NK-92 (cell line): ENCODE measurements around the gene HDAC11.
"Not testable (repeated sequence)": the region's sequence is repeated elsewhere in the genome, so short reads cannot be mapped to it uniquely, and the experiment has no call there.

ENCODE experiments used
- DNase-seq: peaks from one replicate; lab custom pipeline; 2025; ENCODE audit not compliant: unreplicated experiment; lab: John Stamatoyannopoulos, UW

HDAC11 gene

DNA sequence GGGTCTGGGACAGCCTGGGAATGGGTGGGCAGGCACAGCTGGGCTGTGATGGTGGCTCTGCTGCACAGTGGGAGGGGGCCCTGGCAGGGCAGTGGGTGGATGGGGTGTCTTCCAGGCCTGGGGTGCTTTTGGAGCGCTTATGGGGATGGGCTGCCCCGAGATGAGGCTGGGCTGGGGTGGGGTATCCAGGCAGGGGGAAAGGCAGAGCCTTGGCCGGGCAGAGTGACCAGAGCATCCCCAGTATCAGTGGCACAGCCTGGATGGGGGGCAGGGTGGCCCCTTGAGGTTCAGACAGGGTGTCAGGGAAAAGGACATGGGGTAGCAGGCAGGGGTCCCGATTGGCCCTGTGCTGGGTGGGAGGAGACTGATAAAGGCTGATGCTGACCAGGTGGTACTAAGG is 26.6 kb downstream of the HDAC11 start:
- DNase-seq: no peak

GRCh38 chr3:13507247-13507569 is 27.1 kb downstream of the HDAC11 start:
- no peak for DNase-seq

DNA sequence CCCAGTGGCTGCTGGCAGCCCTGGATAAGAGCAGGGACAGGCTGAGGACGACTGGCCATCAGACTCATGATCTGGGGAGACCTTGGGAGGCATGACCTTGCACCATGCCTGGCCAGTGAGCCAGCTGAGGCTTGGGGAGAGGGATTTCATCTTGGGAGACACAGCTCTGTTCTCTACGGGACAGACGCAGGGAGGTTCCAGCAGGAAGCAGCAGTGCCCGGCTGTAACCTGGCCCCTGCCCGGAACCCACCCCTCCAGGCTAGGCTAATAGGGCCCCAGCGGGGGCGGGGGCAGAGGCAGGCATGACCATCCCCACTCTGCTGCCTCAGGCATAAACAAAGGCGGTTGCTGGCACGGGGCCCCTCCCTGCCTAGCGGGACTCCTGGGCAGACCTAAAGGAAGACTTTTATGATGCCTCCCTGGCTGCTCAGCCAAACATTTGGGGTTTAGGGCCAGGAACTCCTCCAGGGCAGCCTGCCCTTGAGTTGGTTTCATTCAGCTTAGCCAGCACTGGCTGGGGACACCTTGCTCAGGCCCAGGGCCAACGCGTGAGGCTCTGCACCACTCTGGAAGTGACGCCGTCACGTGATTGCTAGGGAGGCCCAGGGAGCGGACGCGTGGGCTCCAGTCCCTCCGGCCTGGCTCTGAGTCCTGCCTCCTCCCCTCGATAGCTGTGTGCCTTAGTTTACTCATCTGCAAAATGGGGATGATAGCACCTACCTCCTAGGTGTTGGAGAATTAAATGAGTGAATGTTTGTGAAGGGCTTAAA is 27.6 kb downstream of the HDAC11 start:
- DNase-seq: no peak

- DNase-seq: no peak
Observed at GRCh38 chr3:13508496-13508895, 28.4 kb downstream of the HDAC11 start.

DNA sequence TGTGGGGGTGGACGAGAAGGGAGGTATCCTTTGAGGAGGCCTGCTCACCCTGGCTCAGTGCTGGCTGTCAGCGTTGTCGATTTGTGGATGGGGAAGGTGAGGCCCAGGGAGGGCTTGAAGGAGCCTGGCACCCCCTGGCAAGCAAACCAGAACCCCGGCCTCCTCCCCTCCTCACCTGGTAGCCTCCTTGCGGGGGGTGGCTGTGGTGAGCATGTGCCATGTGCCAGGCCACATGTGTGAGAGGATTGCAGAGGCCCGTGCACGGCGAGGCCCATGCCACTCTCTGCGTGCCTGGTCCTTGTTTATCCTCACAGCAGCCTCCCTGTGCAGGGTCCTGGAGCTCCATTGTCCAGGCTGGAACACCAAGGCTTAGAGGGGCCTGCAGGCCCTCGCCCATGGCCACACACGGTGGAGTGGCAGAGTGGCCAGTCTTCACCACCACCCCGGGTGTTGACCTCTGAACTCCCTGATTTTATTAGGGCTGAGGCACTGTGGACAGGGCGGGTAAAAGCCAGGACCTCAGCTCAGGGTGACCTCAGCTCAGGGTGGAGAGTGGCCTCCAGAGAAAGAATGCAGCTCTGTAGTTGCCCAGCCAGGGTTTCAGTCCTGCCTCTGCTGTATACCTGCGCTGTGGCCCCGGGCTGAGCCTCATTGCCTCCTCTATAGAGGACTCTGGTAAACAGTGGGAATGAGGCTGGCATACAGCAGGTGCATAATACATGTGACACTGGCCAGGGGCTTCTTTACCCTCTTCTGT is 29.1 kb downstream of the HDAC11 start:
- DNase-seq: no peak

- no peak for DNase-seq
Observed at GRCh38 chr3:13509816-13510192, 29.7 kb downstream of the HDAC11 start.

GRCh38 chr3:13512451-13512850 is 32.3 kb downstream of the HDAC11 start:
- DNase-seq: no peak

DNA sequence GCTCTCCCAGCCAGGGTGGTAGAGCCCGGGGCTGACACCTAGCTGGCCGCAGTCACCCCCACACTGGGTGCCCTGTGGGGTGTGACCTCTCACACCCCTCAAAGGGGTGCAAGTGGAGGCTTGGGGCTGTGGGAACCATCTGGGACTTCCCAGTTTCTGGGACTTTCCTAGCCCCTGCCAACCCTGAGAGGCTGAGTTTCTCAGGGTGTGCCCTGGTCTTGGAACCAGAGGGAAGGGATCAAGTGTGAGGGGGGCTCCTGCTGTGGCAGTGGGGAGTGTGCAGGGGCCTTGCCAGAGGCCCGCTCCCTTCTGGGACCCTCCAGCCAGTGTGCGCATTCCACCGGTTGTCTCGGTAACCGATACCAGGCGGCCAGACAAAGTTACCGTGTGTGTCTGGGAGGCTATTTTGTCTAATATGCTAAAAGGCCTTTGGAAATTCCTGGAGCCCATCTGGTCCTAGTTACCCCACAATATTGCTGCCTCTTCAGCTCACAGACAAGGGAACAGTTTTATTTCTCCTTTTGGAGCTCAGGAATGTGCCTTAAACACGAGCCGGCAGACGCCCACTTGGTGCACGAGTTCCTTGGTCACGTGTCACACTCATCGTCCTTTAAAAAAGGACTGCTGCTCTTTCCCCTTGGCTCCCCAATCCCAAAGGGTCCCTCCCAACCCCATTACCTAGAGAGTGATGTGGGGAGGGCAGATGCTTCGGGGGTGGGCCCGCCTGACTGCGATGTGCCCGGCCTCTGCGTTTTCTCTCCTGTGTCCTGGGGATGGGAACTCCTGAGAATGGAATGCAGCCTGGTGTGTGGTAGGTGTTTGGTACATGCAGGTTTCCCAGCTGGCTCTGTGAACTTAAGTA is 33.2 kb downstream of the HDAC11 start:
- DNase-seq: no peak

- DNase-seq: no peak
Observed at GRCh38 chr3:13513913-13514517, 33.9 kb downstream of the HDAC11 start.

- no peak for DNase-seq
Observed at GRCh38 chr3:13514639-13515435, 34.7 kb downstream of the HDAC11 start.

GRCh38 chr3:13515786-13516759 is 36.0 kb downstream of the HDAC11 start:
- no peak for DNase-seq

DNA sequence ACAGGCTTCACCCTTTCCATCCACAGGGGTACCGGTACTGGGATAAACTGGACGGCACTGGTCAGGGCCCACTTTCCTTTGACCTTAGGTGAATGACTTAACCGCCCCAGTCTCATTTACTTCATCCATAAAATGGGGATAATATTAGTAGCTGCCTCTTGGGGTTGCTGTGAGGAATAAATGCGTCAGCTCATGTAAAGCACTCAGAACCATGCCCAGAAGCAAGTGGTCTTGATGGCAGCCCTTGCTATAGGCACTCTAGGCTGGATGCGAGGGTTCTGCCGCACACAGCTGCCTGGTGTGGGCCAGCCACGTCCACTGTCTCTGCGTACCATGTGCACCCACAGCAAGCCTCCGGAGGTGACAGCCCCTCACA is 36.6 kb downstream of the HDAC11 start:
- no peak for DNase-seq

DNA sequence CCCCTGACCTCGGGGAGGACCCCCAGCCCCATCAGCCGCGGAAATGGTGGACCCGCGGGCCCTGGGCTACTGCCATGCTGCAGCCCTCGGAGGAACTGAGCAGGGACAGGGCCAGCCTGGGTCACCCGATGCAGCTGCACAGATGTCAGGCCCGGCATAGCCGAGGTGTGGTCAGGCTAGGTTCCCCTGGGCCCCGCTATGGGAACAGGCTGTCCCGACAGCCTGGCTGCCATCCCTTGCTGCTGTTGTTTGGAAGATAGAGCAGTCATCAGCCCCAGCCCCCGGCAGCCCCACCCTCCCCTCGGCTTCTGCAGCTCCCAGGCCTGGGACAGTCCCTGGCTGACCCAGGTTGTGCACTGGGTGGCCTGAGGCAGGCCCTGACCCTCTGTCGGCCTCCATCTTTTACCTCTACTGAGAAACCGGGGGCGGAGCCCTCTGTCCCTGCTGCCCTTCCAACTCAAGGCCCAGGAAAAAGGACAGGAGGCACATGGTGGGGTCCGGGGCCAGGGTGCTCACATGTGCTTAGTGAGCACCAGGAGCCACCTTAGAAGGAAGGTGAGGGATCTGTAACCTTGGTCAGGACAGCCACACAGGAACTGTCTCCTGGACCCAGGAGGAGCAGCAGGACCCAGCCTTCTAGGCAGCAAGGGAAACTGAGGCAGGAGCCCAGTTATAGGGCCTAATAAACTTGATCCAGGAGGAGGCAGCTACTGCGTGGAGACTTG is 37.3 kb downstream of the HDAC11 start:
- DNase-seq: no peak

- DNase-seq: no peak
Observed at GRCh38 chr3:13518516-13518953, 38.4 kb downstream of the HDAC11 start.

GRCh38 chr3:13519006-13519791 is 39.1 kb downstream of the HDAC11 start:
- DNase-seq: no peak

DNA sequence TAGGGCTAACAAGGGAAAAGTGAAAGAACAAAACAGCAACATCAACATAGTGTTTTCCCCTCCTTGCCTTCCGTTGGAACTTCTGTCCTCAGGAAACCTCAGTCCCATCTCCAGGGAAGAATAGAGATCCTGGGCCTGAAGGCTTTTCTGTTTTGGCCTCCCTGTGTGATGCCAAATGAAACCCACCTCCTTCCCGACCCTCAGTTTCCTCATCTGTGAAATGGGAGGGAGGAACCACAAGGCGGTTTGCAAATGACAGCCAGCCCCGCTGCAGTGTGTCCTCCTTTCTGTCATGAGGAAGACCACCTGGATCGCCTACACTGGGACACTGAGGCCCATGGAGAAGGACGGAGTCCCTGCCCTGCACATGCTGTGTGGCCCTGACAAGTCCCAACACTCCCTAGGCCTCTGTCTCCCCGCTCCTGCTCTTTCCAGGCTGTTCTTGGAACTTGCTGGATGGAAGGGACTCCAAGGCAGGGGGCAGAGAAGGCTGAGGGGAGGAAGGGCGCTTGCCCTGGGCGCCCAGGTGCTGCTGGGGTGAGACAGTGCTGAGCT is 40.3 kb downstream of the HDAC11 start:
- DNase-seq: no peak

- DNase-seq: no peak
Observed at GRCh38 chr3:13521309-13521708, 41.2 kb downstream of the HDAC11 start.

GRCh38 chr3:13521749-13522148 is 41.6 kb downstream of the HDAC11 start:
- not testable (repeated sequence) for DNase-seq
